A549 (cell line): ENCODE measurements around the gene SHANK2.

Experiments used
- ATOH8 ChIP-seq: fragments of 250-450 bp; sonication (Bioruptor Pico); IDR thresholded peaks from 2 replicates; pipeline ENCODE4 v1.5.0; 2020; ENCODE audit warnings: low read depth, mild to moderate bottlenecking, moderate library complexity
- CTCF ChIP-seq: fragments of >200 bp; sonication (Bioruptor Twin); formaldehyde crosslinking; IDR thresholded peaks from 3 replicates; pipeline ENCODE4 v1.5.1; 2016
- JUNB ChIP-seq: fragments of >200 bp; sonication (Bioruptor Twin); formaldehyde crosslinking; IDR thresholded peaks from 2 replicates; pipeline ENCODE4 v1.6.1; 2016
- POLR2A ChIP-seq: IDR thresholded peaks from 2 replicates; pipeline ENCODE4 v1.6.1; 2012; ENCODE audit warnings: mild to moderate bottlenecking, low read length
- ZFP36 ChIP-seq: fragments of 450-650 bp; IDR thresholded peaks from 2 replicates; pipeline ENCODE4 v1.6.1; 2014; ENCODE audit warnings: borderline replicate concordance; ENCODE audit not compliant: partially characterized antibody

GRCh38 chr11:71221201-71221600 is 31.2 kb downstream of the SHANK2 start:
- TF ChIP-seq JUNB: no peak
- no peak for TF ChIP-seq CTCF
- no peak for TF ChIP-seq ZFP36
- no peak for TF ChIP-seq ATOH8 (CRISPR knock-in tag)
- no peak for TF ChIP-seq POLR2A
